AG20443 (cell line): Measurements from ENCODE around the gene IL26.
A peak's percentile ranks its signal among the peaks of the same experiment; 100 is the strongest.
"Not testable (repeated sequence)": the region's sequence is repeated elsewhere in the genome, so short reads cannot be mapped to it uniquely, and the experiment has no call there.

Experiments
- DNase-seq: peaks from one replicate; pipeline ENCODE4 v3.0.0; 2012; ENCODE audit warnings: low spot score, mixed read lengths

IL26 gene

GRCh38 chr12:68199127-68199526, 26.5 kb downstream of the IL26 start:
- DNase-seq: no peak

- no peak for DNase-seq
These were observed 27.0 kb downstream of the IL26 start for GRCh38 chr12:68198507-68199086.

- DNase-seq: no peak
These were observed 35.3 kb downstream of the IL26 start for GRCh38 chr12:68190301-68190700.

GRCh38 chr12:68189821-68190242, 35.8 kb downstream of the IL26 start:
- DNase-seq: peak; percentile 29

- DNase-seq: no peak
These were observed 40.0 kb downstream of the IL26 start for GRCh38 chr12:68185598-68185997.

DNA sequence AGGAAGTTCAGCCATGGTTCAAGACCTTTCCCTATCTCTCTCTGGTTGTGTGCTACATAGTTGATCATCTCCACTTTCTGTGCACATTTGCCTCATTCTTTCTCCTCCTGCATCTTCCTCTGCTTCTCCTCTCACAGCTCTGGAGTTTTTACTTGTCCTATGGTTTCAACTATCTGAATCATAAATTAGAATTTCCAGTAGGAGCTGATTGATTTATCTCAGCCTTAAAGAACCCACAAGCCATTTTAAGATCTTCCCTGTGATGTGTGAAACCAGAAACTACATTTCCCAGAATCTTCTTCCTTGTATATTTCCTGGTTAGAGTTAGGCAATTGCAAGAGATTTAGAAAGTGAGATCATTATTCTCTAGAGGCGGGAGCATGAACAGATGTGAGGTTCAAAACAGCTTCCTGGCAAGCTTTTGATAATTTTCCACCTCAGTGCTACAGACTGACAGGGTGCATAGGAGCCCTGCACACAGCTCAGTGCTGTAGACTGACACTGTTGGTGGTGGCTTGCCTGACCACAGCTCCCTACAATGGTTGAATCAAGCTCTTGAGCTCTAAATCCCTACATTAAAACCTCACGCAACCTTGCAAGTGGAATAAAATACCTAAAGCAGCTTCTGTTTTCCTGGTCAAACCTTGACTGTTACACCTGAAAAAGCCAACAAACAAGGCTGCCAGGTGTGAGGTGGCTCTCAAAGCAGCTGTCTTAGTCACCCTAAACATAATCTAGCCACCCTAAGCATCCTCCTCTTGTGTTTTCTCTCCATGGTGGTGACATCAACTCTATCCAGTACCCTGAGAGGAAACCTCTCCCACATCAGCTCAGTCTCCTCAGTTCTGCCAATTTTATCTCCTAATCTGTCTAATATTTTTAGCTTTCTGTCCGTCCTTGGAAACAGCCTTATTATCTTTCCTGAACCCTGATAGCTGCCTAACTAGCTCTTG, 44.5 kb downstream of the IL26 start:
- no peak for DNase-seq

- DNase-seq: no peak
These were observed 46.7 kb downstream of the IL26 start for GRCh38 chr12:68178774-68179439.

DNA sequence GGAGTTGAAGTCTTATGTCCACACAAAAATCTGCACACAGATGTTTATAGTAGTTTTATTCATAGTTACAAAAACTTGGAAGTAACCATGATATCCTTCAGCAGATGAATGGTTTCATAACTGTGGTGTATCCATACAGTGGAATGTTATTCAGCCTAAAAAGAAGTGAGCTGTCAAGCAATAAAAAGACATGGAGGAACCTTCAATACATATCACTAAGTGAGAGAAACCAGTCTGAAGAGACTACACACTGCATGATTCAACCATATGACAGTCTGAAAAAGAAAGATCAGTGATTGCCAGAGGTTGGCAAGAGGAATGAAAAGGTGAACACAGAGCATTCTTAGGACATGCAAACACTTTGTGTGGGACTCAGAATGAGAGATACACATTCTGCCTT, 47.4 kb downstream of the IL26 start:
- no peak for DNase-seq

- DNase-seq: no peak
These were observed 48.0 kb downstream of the IL26 start for GRCh38 chr12:68177562-68177961.

DNA sequence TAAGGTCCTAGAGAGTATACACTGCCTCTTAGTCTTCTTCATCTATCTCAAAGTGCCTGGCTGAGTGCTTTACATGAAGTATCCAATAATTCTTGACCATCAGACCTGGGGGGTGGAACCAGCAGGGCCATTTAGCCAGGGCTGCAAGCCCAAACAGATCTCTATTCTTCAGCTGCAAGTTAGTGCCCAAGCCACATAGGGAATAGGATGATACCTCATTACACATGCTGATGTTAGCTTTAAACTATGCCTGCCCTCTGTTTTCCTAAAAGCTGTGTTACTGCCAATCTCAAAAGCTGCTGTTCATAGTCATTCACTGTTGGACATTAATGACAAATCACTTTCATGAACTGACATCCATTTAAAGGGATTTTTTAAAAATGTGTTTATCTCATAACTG, 49.4 kb downstream of the IL26 start:
- DNase-seq: no peak

- no peak for DNase-seq
These were observed 50.0 kb downstream of the IL26 start for GRCh38 chr12:68175557-68176061.

GRCh38 chr12:68174761-68175160, 50.8 kb downstream of the IL26 start:
- not testable (repeated sequence) for DNase-seq

- DNase-seq: no peak
These were observed 51.8 kb downstream of the IL26 start for GRCh38 chr12:68173792-68174191.

- no peak for DNase-seq
These were observed 54.9 kb downstream of the IL26 start for GRCh38 chr12:68170726-68171125.

DNA sequence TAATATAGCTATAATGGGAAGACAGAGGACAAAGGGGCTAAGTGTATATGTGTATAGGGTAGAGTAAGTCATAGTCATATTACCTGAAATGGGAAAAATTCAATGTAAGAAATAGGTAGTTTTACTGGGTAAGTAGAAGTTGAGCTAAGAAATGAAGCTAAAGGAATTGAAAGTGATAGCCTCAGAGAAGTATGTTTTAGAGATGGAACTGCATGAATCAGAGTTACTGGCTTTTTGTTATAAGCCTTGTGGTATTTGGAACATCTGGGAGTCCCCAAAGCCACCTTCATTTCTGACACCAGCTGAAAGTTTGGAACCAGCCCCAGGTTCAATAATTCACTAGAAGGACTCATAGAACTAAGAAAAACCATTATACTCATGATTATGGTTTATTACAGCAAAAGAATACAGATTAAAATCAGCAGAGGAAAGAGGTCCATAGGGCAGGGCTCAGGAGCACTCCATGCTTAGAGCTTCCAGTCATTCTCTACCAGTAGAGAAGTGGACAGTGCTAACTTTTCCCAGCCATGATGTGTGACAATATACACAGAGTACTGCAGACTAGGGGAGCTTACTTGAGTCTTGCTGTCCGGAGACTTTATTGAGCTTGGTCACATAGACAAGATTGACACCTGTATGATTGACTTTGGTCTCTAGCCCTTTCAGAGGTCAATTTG, 56.3 kb downstream of the IL26 start:
- no peak for DNase-seq

DNA sequence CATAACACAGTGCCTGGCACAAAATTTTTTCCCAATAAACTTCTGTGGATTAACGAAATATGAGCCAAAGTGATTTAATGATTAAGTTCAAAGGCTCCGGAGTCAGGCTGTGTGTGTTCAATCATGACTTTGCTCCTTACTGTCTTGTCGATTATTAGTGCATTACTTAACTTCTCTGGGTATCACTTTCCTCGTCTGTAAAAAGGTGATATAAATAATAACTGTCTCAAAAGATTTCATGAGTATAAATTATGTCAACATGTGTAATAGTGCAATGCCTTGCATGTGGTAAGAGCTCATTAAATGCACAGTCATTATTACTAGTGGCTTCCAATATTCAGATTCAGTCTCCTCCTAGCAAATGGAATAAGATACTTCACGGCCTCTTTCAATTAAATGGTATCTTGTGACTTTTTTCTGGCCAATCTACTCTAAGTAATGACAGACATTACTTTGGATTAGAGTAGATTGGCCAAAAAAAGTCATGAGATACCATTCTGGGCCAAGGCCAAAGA, 59.2 kb downstream of the IL26 start:
- DNase-seq: no peak

DNA sequence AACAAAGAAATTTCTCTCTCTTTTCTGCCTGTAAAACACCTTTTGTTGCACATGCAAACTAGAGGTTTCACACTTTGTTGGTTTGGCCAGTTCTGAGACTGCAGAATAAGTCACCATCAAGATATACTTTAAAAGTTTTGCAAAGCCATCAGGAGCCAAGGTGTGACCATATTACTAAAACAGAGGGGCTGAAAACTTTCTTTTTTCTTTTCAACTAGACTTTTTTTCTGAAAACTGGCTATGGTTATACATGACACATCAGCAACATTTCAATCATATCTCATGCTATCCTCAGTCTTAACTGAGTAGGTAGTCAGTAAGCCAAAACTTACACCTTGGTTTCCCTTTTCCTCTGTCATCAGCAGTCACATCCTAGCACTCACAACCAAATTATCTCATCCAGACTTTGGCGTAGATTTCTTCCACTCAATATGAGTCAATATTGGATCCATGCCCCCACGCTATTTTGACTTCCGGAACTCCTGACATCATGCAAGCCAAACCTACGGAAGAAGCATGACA, 62.0 kb downstream of the IL26 start:
- no peak for DNase-seq

GRCh38 chr12:68162374-68162773, 63.2 kb downstream of the IL26 start:
- DNase-seq: no peak

GRCh38 chr12:68159681-68160304, 65.8 kb downstream of the IL26 start, which contains the start of gene IFNG:
TSS of gene IFNG (minus strand) at chr12:68159740. CDS start at chr12:68159615, 125 bp downstream.
- no peak for DNase-seq

DNA sequence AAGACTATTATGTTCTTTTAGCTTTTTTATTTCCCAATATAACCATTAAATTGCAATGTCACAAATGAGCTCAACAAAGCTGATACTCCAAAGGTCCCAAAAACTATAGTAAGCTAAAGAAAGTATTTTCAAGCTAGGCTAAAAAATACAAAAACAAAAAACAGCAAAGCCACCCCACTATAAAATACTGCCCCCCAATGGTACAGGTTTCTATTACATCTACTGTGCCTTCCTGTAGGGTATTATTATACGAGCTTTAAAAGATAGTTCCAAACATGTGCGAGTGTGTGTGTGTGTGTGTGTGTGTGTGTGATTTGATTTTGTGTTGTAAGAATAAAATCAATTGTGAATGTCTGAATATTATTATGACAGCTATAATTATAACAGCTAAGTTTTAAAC, 67.2 kb downstream of the IL26 start:
- no peak for DNase-seq

- DNase-seq: no peak
These were observed 68.2 kb downstream of the IL26 start for GRCh38 chr12:68157380-68157779.
